Skeletal muscle tissue (tissue), 4 donors: ENCODE data around the gene SYNE4. TPM values are rescaled to one million over a fixed set of nuclear protein-coding genes. Genes with fewer than 3 reads are reported as not detected.
"Not testable (repeated sequence)": the region's sequence is repeated elsewhere in the genome, so short reads cannot be mapped to it uniquely, and the experiment has no call there.

Experiments
- H3K27ac ChIP-seq: one replicate; pipeline ENCODE4 v1.7.0; 2013; ENCODE audit warnings: mild to moderate bottlenecking, low read depth, low read length, inconsistent platforms
- H3K27me3 ChIP-seq, 3 donors: one replicate each; pipeline ENCODE4 v1.7.0; 2013; ENCODE audit warnings: low read length in 3 of 3; ENCODE audit not compliant: control insufficient read depth in 3 of 3, insufficient read depth in 3 of 3
- H3K36me3 ChIP-seq, 3 donors: one replicate each; pipeline ENCODE4 v1.7.0; 2013; ENCODE audit warnings: low read length in 3 of 3; ENCODE audit not compliant: control insufficient read depth in 3 of 3, insufficient read depth in 3 of 3
- H3K4me1 ChIP-seq, 3 donors: one replicate each; pipeline ENCODE4 v1.7.0; 2013; ENCODE audit warnings: low read length in 3 of 3, mild to moderate bottlenecking in 3 of 3; ENCODE audit not compliant: control insufficient read depth in 3 of 3, insufficient read depth in 3 of 3
- H3K4me3 ChIP-seq, 3 donors: one replicate each; pipeline ENCODE4 v1.7.0; 2013; ENCODE audit warnings: low read length in 3 of 3
- H3K9ac ChIP-seq, 3 donors: one replicate each; pipeline ENCODE4 v1.7.0; 2013; ENCODE audit warnings: low read length in 3 of 3, mild to moderate bottlenecking in 3 of 3, moderate library complexity in 2 of 3, low read depth in 1 of 3
- H3K9me3 ChIP-seq, 3 donors: one replicate each; pipeline ENCODE4 v1.7.0; 2013; ENCODE audit warnings: low read length in 3 of 3; ENCODE audit not compliant: control insufficient read depth in 3 of 3
- total RNA-seq: library from RNA; depleted of rRNA; stranded (reverse); fragments of >200 nt; gene quantifications from one replicate; pipeline ENCODE4 v1.2.3, GENCODE V29; 2014
- donor health status: Osteomylitis.

Gene SYNE4
- total RNA-seq, 1 donor from 2014 or later = not detected

- H3K4me1 ChIP-seq = peaks cover 18 to 24% (median 21%) of the 10 kb centered on the region in 3 donors
- no peaks in the 10 kb centered on the region for H3K9me3 ChIP-seq
- no peak overlapping the region for H3K9ac ChIP-seq
- H3K36me3 ChIP-seq = no peaks in the 10 kb centered on the region
- H3K27me3 ChIP-seq = peaks cover under 1 to 17% (median 6%) of the 10 kb centered on the region in 3 donors
- H3K27ac ChIP-seq = no peak overlapping the region
- no peak overlapping the region for H3K4me3 ChIP-seq
These were observed 16.7 kb downstream of the SYNE4 start for GRCh38 chr19:35991731-35992450.

- H3K4me1 ChIP-seq = peaks cover 10 to 16% (median 13%) of the 10 kb centered on the region in 3 donors
- no peak overlapping the region for H3K4me3 ChIP-seq
- H3K9me3 ChIP-seq = no peaks in the 10 kb centered on the region
- H3K27ac ChIP-seq = no peak overlapping the region
- peaks cover 9 to 26% (median 12%) of the 10 kb centered on the region in 3 donors for H3K27me3 ChIP-seq
- no peaks in the 10 kb centered on the region for H3K36me3 ChIP-seq
- no peak overlapping the region for H3K9ac ChIP-seq
These were observed 17.6 kb downstream of the SYNE4 start for GRCh38 chr19:35990771-35991730.

- Histone ChIP-seq H3K9ac (no peak overlapping the region), H3K27me3 (peaks cover 18 to 34% (median 19%) of the 10 kb centered on the region in 3 donors), H3K27ac (no peak overlapping the region), H3K36me3 (no peaks in the 10 kb centered on the region), H3K4me1 (peaks cover 4 to 8% (median 7%) of the 10 kb centered on the region in 3 donors), H3K4me3 (no peak overlapping the region), H3K9me3 (no peaks in the 10 kb centered on the region)
These were observed 18.5 kb downstream of the SYNE4 start for GRCh38 chr19:35990156-35990555.

DNA sequence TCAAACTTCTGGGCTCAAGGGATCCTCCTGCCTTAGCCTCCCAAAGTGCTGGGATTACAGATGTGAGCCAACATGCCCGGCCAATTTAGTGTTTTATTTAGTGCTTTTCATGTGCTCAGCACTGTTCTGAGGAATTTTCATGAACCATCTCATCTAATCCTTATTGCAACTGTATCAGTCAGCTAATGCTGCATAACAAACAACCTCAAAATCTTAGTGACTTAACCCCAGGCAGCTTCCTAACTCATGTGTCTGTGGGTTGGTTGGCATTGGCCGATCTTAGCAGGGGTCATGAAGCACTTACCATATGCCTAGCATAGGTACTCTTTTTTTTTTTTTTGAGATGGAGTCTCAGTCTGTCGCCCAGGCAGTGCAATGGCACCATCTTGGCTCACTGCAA, 19.8 kb downstream of the SYNE4 start:
- Histone ChIP-seq H3K27me3 (peaks cover 24 to 47% (median 31%) of the 10 kb centered on the region in 3 donors), H3K27ac (no peak overlapping the region)

DNA sequence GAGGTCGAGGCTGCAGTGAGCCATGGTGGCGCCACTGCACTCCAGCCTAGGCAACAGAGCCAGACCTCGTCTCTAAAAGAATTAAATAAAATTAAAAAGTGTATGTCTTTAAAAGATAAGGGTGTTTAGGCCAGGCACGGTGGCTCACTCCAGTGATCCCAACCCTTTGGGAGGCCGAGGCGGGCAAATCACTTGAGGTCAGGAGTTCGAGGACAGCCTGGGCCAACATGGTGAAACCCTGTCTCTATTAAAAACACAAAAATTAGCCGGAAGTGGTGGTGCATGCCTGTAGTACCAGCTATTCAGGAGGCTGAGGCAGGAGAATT, 21.1 kb downstream of the SYNE4 start:
- H3K27ac ChIP-seq = no peak overlapping the region
- no peaks in the 10 kb centered on the region for H3K36me3 ChIP-seq
- no peaks in the 10 kb centered on the region for H3K4me1 ChIP-seq
- H3K4me3 ChIP-seq = no peak overlapping the region
- peaks cover 31 to 56% (median 35%) of the 10 kb centered on the region in 3 donors for H3K27me3 ChIP-seq
- no peaks in the 10 kb centered on the region for H3K9me3 ChIP-seq
- no peak overlapping the region for H3K9ac ChIP-seq

More for the DNA sequence above, 19.8 kb downstream of the SYNE4 start:
- Histone ChIP-seq H3K4me1 (peaks cover 0 to 1% (median under 1%) of the 10 kb centered on the region in 3 donors), H3K4me3 (no peak overlapping the region), H3K9me3 (no peaks in the 10 kb centered on the region), H3K36me3 (no peaks in the 10 kb centered on the region), H3K9ac (no peak overlapping the region)

DNA sequence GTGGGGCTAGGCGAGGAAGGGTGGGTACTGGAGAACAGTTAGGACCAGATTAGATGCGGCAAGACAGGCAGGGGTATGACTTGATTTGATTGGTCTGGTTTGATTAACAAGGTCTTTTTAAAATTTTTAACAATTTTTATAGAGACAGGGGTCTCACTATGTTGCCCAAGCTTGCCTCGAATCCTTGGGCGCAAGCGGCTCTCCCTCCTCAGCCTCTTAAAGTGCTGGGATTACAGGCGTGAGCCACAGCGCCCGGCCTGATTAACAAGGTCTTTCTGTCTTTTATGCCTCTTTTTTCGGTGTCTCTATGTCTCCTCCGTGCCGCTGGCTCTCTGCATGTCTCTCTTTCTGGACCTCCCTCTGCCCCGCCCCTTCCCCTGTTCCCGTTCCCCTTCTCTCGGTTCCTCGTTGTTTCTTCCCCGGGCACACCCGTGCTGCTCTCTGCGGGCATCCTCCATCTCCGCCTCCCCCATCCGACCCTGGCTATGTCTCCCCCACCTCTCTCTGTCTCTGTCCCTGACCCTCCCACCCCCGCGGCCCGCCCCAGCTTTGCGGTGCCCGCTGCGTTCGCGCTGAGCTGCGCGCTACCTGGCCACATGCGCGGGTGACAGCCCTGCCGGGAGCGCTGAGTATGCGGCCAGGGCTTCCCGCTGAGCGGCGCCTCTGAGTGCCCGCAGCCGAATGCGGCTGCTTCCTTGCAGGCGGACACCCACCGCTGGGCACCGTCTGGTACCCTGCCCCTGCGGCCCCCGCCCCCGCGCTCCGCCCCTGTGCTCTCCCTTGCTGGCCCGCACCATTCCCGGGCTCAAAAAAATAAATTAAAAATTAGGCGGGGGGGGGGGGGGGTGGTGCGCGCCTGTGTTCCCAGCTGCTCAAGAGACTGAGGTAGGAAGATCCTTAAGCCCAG, 21.7 kb downstream of the SYNE4 start:
- no peaks in the 10 kb centered on the region for H3K9me3 ChIP-seq
- no peaks in the 10 kb centered on the region for H3K4me1 ChIP-seq
- H3K36me3 ChIP-seq = no peaks in the 10 kb centered on the region
- H3K9ac ChIP-seq = peak overlapping the region in 1 of 3 donors; percentile 40
- H3K27me3 ChIP-seq = peaks cover 31 to 61% (median 38%) of the 10 kb centered on the region in 3 donors
- no peak overlapping the region for H3K4me3 ChIP-seq
- H3K27ac ChIP-seq = no peak overlapping the region

- Histone ChIP-seq H3K4me3 (no peak overlapping the region), H3K4me1 (no peaks in the 10 kb centered on the region)
These were observed 22.5 kb downstream of the SYNE4 start for GRCh38 chr19:35986111-35986510.

DNA sequence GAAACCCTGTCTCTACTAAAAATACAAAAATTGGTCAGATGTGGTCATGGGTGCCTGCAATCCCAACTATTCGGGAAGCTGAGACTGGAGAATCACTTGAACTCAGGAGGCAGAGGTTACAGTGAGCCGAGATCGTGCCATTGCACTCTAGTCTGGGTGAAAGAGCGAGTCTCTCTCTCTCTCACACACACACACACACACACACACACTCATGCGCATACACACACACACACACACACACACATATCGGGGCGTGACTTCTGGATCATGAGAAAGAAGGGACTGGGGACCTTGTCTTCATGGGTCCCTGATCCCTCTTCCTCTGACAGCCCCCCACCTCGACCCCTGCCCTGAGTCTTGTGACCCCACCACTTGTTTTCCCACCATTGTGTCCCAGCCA, 25.4 kb downstream of the SYNE4 start:
- Histone ChIP-seq H3K9me3 (no peaks in the 10 kb centered on the region), H3K9ac (no peak overlapping the region), H3K4me3 (no peak overlapping the region), H3K27ac (no peak overlapping the region), H3K36me3 (no peaks in the 10 kb centered on the region), H3K27me3 (peaks cover 42 to 62% (median 51%) of the 10 kb centered on the region in 3 donors), H3K4me1 (no peaks in the 10 kb centered on the region)

More at GRCh38 chr19:35986111-35986510, 22.5 kb downstream of the SYNE4 start:
- H3K27ac ChIP-seq = no peak overlapping the region
- no peaks in the 10 kb centered on the region for H3K36me3 ChIP-seq
- no peaks in the 10 kb centered on the region for H3K9me3 ChIP-seq
- H3K9ac ChIP-seq = no peak overlapping the region
- H3K27me3 ChIP-seq = peaks cover 31 to 61% (median 38%) of the 10 kb centered on the region in 3 donors

GRCh38 chr19:35980997-35981396, 27.6 kb downstream of the SYNE4 start:
- not testable (repeated sequence) for H3K36me3 ChIP-seq, H3K9ac ChIP-seq, H3K9me3 ChIP-seq, H3K27ac ChIP-seq, H3K4me1 ChIP-seq, H3K4me3 ChIP-seq
- peaks cover 36 to 63% (median 44%) of the 10 kb centered on the region in 3 donors for H3K27me3 ChIP-seq
